HUES6 (cell line): ENCODE data around the gene DNAL4.

Experiments
- H3K27ac ChIP-seq: 2 replicates; pipeline ENCODE4 v1.7.0; 2013; ENCODE audit warnings: low read depth, mild to moderate bottlenecking, low read length, inconsistent platforms
- H3K27me3 ChIP-seq: 2 replicates; pipeline ENCODE4 v1.6.1; 2013; ENCODE audit warnings: low read length; ENCODE audit not compliant: control insufficient read depth, insufficient read depth
- H3K36me3 ChIP-seq: 2 replicates; pipeline ENCODE4 v1.6.1; 2013; ENCODE audit warnings: low read length; ENCODE audit not compliant: control insufficient read depth, insufficient read depth
- H3K4me1 ChIP-seq: 2 replicates; pipeline ENCODE4 v1.6.1; 2013; ENCODE audit warnings: low read length; ENCODE audit not compliant: control insufficient read depth, insufficient read depth
- H3K4me3 ChIP-seq: 2 replicates; pipeline ENCODE4 v1.5.1; 2013; ENCODE audit warnings: low read depth, low read length
- H3K9ac ChIP-seq: one replicate; pipeline ENCODE4 v1.6.1; 2013; ENCODE audit warnings: mild to moderate bottlenecking, low read length
- H3K9me3 ChIP-seq: 2 replicates; pipeline ENCODE4 v1.6.1; 2013; ENCODE audit warnings: low read depth, low read length; ENCODE audit not compliant: control insufficient read depth, insufficient read depth

The DNAL4 gene

GRCh38 chr22:38738475-38739070 is 55.4 kb downstream of the DNAL4 start:
- Histone ChIP-seq H3K9ac (no peak overlapping the region), H3K27me3 (no peaks in the 10 kb centered on the region), H3K4me3 (no peak overlapping the region), H3K9me3 (no peaks in the 10 kb centered on the region), H3K4me1 (no peaks in the 10 kb centered on the region), H3K36me3 (peaks cover 90% of the 10 kb centered on the region), H3K27ac (no peak overlapping the region)

GRCh38 chr22:38737302-38738060 is 56.5 kb downstream of the DNAL4 start:
- Histone ChIP-seq H3K27me3 (no peaks in the 10 kb centered on the region), H3K36me3 (peaks cover 91% of the 10 kb centered on the region), H3K9ac (no peak overlapping the region), H3K27ac (no peak overlapping the region), H3K9me3 (no peaks in the 10 kb centered on the region), H3K4me1 (no peaks in the 10 kb centered on the region), H3K4me3 (no peak overlapping the region)

DNA sequence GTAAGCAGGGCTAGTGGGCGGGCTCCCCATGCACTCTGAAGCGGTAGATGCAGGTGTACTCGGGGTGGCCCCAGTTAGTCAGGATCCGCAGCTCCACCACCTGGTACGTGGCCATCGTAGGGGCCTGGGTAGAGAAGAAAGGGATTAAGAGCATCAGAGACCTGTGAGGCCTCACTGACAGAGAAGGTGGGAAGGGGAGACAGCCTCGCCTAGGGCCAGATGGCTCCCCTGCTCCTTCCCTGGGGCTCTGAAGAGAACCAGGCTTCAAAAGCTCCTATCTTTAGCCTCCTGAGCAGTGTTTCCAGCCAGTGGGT is 57.7 kb downstream of the DNAL4 start:
- H3K9ac ChIP-seq: no peak overlapping the region
- H3K36me3 ChIP-seq: peaks cover 91% of the 10 kb centered on the region
- no peaks in the 10 kb centered on the region for H3K4me1 ChIP-seq
- no peak overlapping the region for H3K27ac ChIP-seq
- no peaks in the 10 kb centered on the region for H3K9me3 ChIP-seq
- H3K27me3 ChIP-seq: no peaks in the 10 kb centered on the region
- no peak overlapping the region for H3K4me3 ChIP-seq

GRCh38 chr22:38735465-38736256 is 58.3 kb downstream of the DNAL4 start:
- H3K4me1 ChIP-seq: no peaks in the 10 kb centered on the region
- H3K4me3 ChIP-seq: no peak overlapping the region
- H3K9ac ChIP-seq: no peak overlapping the region
- no peak overlapping the region for H3K27ac ChIP-seq
- H3K36me3 ChIP-seq: peaks cover 91% of the 10 kb centered on the region
- H3K9me3 ChIP-seq: no peaks in the 10 kb centered on the region
- H3K27me3 ChIP-seq: no peaks in the 10 kb centered on the region

- Histone ChIP-seq H3K4me1 (no peaks in the 10 kb centered on the region), H3K4me3 (no peak overlapping the region), H3K27ac (no peak overlapping the region), H3K9ac (no peak overlapping the region), H3K9me3 (no peaks in the 10 kb centered on the region), H3K27me3 (no peaks in the 10 kb centered on the region), H3K36me3 (peaks cover 91% of the 10 kb centered on the region)
These were observed 58.8 kb downstream of the DNAL4 start for GRCh38 chr22:38735126-38735464.

DNA sequence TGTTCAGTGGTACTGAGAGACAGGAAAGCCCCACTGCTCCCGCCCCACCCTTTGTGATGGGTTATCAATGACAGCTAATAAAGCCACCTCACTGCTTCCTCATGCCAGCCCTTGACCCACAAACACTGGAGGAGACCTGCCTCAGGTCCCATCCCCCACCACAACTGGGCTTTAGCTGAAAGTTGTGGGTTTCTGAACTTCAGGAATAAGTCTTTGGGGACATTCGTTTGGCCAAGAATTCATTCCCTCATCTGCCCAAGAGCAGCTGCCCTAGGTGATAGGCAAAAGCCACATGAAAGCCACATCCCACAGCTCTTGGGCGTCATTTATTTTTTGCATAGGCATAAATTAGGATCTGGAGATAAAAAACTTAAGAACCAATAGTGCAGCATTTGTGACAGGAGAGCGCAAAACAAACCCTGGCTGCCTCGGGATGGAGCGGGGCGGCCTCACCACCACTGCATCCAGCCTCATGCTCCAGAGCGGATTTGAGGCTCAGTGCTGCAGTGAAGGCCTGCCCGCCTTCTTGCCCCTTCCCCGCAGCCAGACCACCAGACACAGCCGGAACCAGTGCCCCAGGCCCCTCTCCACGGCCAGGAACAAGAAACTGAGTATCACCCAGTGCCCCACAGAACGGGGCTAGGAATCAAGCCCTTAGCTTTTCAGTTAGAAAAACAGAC is 59.4 kb downstream of the DNAL4 start:
- Histone ChIP-seq H3K4me3 (no peak overlapping the region), H3K27me3 (no peaks in the 10 kb centered on the region), H3K36me3 (peaks cover 91% of the 10 kb centered on the region), H3K27ac (no peak overlapping the region), H3K9me3 (no peaks in the 10 kb centered on the region), H3K9ac (no peak overlapping the region), H3K4me1 (no peaks in the 10 kb centered on the region)

GRCh38 chr22:38733724-38734381 is 60.1 kb downstream of the DNAL4 start:
- H3K36me3 ChIP-seq: peaks cover 91% of the 10 kb centered on the region
- H3K4me1 ChIP-seq: no peaks in the 10 kb centered on the region
- H3K27me3 ChIP-seq: no peaks in the 10 kb centered on the region
- no peak overlapping the region for H3K27ac ChIP-seq
- no peak overlapping the region for H3K4me3 ChIP-seq
- no peak overlapping the region for H3K9ac ChIP-seq
- no peaks in the 10 kb centered on the region for H3K9me3 ChIP-seq

DNA sequence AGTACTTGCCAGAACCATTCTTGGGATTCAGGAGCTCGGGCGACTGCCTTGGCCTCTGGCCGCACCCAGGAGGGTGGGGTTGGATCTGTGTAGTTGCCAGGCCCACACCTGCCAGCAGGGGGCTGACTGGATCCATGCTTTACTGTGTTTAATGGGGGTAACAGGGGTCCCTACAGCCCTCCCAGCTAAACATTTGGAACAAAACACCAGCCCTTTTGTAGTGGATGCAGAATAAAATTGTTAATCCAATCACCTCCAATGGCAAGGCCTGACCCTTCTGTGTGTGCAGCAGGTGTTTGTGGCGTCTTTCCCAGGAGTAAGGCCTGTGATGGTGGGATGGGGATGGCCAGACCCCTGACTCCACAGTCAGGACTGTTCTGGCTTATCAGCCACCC is 60.6 kb downstream of the DNAL4 start:
- Histone ChIP-seq H3K4me3 (no peak overlapping the region), H3K9ac (no peak overlapping the region), H3K27ac (no peak overlapping the region), H3K4me1 (no peaks in the 10 kb centered on the region), H3K36me3 (peaks cover 91% of the 10 kb centered on the region), H3K9me3 (no peaks in the 10 kb centered on the region), H3K27me3 (no peaks in the 10 kb centered on the region)

GRCh38 chr22:38732251-38732815 is 61.6 kb downstream of the DNAL4 start:
- no peaks in the 10 kb centered on the region for H3K9me3 ChIP-seq
- no peaks in the 10 kb centered on the region for H3K27me3 ChIP-seq
- H3K27ac ChIP-seq: no peak overlapping the region
- peaks cover 91% of the 10 kb centered on the region for H3K36me3 ChIP-seq
- H3K4me3 ChIP-seq: no peak overlapping the region
- H3K4me1 ChIP-seq: no peaks in the 10 kb centered on the region
- H3K9ac ChIP-seq: no peak overlapping the region

GRCh38 chr22:38731703-38732161 is 62.2 kb downstream of the DNAL4 start:
- no peak overlapping the region for H3K4me3 ChIP-seq
- H3K36me3 ChIP-seq: peaks cover 92% of the 10 kb centered on the region
- H3K27ac ChIP-seq: no peak overlapping the region
- no peaks in the 10 kb centered on the region for H3K27me3 ChIP-seq
- no peaks in the 10 kb centered on the region for H3K4me1 ChIP-seq
- H3K9ac ChIP-seq: no peak overlapping the region
- H3K9me3 ChIP-seq: no peaks in the 10 kb centered on the region
